ENCODE results near the gene ANKS3.

Gene ANKS3

DNA sequence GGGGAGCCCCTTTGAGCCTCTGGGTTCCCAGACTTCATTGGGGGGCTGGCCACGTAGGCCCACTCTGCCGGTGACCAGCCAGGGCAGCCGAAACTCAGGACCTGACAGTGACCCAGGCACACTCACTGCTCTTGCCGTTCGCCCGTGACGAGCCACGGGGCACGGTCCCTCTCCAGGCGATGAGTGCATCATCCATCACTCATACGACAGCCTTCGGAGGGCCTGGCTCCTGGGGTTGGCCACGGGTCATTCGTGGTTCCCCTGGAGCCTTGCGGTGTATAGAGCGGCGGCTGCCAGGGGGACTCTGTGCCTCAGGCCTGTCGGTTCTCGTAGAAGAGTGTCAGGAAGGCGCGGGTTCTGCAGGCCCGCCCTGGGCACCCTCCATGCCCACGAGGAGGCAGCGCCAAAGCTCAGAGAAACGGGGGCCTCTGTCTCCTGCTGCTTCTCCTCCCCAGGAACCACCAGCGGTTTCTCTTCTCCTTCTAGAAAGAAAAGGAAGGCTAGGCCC is 51.9 kb downstream of the ANKS3 start:
- Histone ChIP-seq H3K4me3 (ENCODE audit: low read depth, low read length) (no peak overlapping the region), H3K9ac (ENCODE audit: low read length) (no peak overlapping the region), H3K27me3 (ENCODE audit: control insufficient read depth, insufficient read depth, low read length) (no peaks in the 10 kb centered on the region), H3K4me1 (ENCODE audit: control insufficient read depth, insufficient read depth, low read length) (peaks cover 6% of the 10 kb centered on the region; the same call in 1 of the 2 replicates), H3K27ac (ENCODE audit: low read depth, low read length) (no peak overlapping the region), H3K36me3 (ENCODE audit: control insufficient read depth, insufficient read depth, low read length) (peaks cover 64% of the 10 kb centered on the region), H3K9me3 (ENCODE audit: control insufficient read depth, insufficient read depth, low read depth, low read length) (no peaks in the 10 kb centered on the region)

DNA sequence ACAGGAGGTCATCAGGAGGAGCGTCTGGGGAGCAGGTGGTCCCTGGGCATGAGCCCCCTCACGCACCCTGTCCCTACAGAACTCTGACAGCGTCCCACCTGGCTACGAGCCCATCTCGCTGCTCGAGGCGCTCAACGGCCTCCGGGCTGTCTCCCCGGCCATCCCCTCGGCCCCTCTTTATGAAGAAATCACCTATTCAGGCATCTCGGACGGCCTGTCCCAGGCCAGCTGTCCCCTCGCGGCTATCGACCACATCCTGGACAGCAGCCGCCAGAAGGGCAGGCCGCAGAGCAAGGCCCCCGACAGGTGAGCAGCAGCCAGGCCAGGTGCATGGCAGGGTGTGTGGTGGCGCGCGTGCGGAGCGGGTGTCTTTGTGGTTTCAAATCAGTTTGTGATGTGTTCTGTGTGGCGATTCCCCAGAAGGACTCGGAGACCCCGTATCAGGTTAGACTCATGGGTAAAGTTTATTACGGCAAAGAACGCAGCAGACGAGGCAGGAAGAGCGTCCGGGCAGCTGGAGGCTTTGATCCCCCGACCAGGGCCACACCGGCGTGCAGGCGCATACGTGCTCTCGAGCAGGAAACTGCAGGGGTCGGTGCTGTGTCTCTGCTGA is 52.5 kb downstream of the ANKS3 start:
- peaks cover 63% of the 10 kb centered on the region for H3K36me3 ChIP-seq (ENCODE audit: control insufficient read depth, insufficient read depth, low read length)
- no peak overlapping the region for H3K9ac ChIP-seq (ENCODE audit: low read length)

DNA sequence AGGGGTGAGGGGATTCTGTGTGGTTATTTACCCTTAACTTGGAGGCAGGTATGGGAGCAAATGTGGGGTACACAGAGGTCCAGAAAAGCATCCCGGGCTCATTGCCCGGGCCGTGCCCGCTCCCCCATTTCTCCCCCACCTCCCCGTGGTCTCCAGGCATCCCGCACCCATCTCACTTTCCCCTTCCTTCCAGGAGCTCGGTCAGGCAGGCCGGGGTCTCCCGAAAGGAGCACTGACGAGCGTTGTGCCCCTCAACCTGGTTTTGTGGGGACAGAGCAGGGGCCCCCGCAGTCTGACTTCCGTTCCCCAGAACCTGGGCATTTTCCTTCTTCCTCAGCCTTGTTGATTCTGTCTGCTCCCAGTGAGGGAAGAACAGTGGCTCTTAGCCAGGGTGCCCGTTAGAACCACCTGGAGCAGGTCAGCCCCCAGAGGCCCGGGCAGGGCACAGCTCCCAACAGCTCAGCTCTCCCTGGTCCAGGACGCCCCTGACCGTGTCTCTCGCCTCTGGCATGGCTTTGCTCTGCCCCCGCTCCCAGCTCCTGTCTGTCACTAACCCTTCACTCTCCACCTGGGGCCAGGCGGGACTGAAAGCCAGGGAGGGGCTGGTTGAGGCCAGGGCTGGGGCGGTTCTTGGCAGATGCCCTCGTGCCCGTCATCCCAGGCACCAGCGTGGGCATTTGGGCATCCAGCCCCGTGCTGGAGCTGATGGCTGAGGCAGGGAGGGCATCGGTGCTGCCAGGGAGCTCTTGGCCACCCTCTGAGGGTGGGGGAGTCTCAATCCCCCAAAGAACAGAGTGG is 53.2 kb downstream of the ANKS3 start:
- peaks cover 8% of the 10 kb centered on the region; the same call in 1 of the 2 replicates for H3K4me1 ChIP-seq (ENCODE audit: control insufficient read depth, insufficient read depth, low read length)
- H3K27ac ChIP-seq (ENCODE audit: low read depth, low read length): no peak overlapping the region
- no peaks in the 10 kb centered on the region for H3K27me3 ChIP-seq (ENCODE audit: control insufficient read depth, insufficient read depth, low read length)
- H3K36me3 ChIP-seq (ENCODE audit: control insufficient read depth, insufficient read depth, low read length): peaks cover 59% of the 10 kb centered on the region
- H3K9me3 ChIP-seq (ENCODE audit: control insufficient read depth, insufficient read depth, low read depth, low read length): no peaks in the 10 kb centered on the region
- H3K4me3 ChIP-seq (ENCODE audit: low read depth, low read length): no peak overlapping the region
- H3K9ac ChIP-seq (ENCODE audit: low read length): no peak overlapping the region

More for the DNA sequence above, 52.5 kb downstream of the ANKS3 start:
- Histone ChIP-seq H3K4me3 (ENCODE audit: low read depth, low read length) (no peak overlapping the region), H3K9me3 (ENCODE audit: control insufficient read depth, insufficient read depth, low read depth, low read length) (no peaks in the 10 kb centered on the region), H3K4me1 (ENCODE audit: control insufficient read depth, insufficient read depth, low read length) (peaks cover 6% of the 10 kb centered on the region; the same call in 1 of the 2 replicates), H3K27me3 (ENCODE audit: control insufficient read depth, insufficient read depth, low read length) (no peaks in the 10 kb centered on the region), H3K27ac (ENCODE audit: low read depth, low read length) (no peak overlapping the region)

DNA sequence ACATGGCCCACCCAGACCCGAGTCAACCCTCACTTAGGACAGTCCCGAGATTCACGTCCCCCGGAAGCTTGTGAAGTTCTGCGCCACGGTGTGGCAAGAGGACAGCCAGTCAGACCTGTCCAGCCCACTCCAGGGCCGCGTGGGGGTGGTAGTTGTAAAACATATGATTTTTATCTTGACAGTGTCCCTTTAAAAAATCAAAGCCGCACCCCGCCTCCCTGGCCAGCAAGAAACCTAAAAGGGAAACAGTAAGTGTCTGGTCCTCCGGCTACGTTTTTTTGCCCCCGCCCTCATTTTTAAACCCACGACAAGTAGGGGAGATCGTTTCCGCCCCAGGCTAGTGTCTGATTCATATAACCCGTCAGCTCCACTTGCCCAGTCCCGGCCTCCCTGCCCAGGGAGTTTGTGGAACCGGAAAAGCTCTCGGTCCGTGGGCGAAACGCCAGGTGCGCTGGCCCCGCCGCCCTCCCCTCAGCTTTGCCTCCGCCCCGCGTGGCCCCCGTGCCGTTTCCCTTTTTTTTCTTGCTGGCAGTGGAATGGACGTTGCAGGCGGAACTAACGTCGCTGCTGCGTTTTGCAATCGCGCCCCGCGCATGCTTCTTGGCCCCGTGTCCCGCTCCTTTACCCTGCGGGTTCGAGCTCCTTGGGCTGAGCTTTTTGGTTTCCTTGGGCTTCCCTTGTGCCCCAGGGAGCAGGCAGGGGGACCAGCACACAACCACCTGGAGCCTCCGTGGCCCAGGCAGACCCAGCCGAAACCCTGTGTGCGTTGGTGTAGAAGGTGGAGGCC is 54.0 kb downstream of the ANKS3 start:
- Histone ChIP-seq H3K27ac (ENCODE audit: low read depth, low read length) (no peak overlapping the region), H3K4me1 (ENCODE audit: control insufficient read depth, insufficient read depth, low read length) (peaks cover 10% of the 10 kb centered on the region; the same call in 1 of the 2 replicates), H3K9me3 (ENCODE audit: control insufficient read depth, insufficient read depth, low read depth, low read length) (no peaks in the 10 kb centered on the region), H3K36me3 (ENCODE audit: control insufficient read depth, insufficient read depth, low read length) (peaks cover 51% of the 10 kb centered on the region), H3K4me3 (ENCODE audit: low read depth, low read length) (no peak overlapping the region), H3K27me3 (ENCODE audit: control insufficient read depth, insufficient read depth, low read length) (no peaks in the 10 kb centered on the region), H3K9ac (ENCODE audit: low read length) (no peak overlapping the region)

DNA sequence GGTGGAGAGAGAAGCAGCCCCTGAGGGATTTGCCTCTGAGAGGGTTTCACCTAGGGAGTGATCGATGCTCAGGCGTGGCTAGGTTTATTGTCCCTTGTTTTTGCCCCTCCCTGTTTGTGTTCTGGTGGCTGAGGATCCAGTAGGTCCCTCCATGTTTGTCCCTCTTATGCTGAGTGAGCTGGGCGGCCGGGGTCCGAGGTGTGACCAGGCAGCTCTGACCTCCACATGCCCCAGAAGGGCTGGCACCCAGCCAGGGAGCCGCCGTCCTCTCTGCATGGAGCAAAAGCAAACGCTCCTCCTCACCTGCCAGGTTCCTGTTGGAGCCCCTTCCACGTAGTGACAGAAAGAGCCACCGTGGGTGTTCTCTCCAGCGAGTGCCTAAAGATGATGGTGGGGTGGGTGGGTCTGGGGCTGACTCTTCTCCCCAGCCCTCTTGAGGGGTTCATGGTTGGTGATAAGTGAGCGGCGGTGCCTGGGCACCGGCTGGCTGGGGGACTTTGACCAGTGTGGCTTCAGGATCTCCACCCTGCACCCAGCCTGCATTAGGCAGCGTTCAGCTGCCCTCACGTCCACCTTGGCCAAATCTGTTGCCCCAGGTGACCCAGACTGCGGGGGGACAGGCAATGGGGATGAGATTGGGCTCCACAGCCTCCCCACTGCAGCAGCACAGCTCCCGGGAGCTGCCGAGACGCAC is 54.8 kb downstream of the ANKS3 start:
- peaks cover 44% of the 10 kb centered on the region for H3K36me3 ChIP-seq (ENCODE audit: control insufficient read depth, insufficient read depth, low read length)
- peaks cover 10% of the 10 kb centered on the region; the same call in 1 of the 2 replicates for H3K4me1 ChIP-seq (ENCODE audit: control insufficient read depth, insufficient read depth, low read length)
- H3K9ac ChIP-seq (ENCODE audit: low read length): no peak overlapping the region
- H3K27me3 ChIP-seq (ENCODE audit: control insufficient read depth, insufficient read depth, low read length): no peaks in the 10 kb centered on the region
- no peaks in the 10 kb centered on the region for H3K9me3 ChIP-seq (ENCODE audit: control insufficient read depth, insufficient read depth, low read depth, low read length)
- H3K27ac ChIP-seq (ENCODE audit: low read depth, low read length): no peak overlapping the region
- no peak overlapping the region for H3K4me3 ChIP-seq (ENCODE audit: low read depth, low read length)

DNA sequence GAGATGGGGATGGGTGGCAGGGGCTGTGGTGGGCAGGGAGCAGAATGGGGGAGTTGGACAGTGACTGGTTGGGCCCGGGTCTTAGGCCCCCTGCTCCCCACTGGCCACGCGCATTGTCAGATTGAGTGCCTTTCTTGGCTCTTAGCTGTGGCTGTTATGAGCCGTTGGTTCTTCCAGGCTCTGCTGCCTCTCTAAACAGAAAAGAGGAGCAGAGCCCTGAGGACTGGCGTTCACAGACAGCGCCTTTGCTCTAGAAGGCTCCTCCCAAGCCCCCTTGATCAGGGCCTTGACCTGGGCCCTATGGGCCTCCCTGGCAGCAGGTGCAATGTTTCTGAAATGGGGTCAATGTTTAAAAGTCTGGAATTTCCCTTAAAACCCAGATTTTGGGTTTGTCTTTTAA is 55.5 kb downstream of the ANKS3 start:
- peaks cover 10% of the 10 kb centered on the region; the same call in 1 of the 2 replicates for H3K4me1 ChIP-seq (ENCODE audit: control insufficient read depth, insufficient read depth, low read length)
- no peaks in the 10 kb centered on the region for H3K27me3 ChIP-seq (ENCODE audit: control insufficient read depth, insufficient read depth, low read length)
- no peak overlapping the region for H3K27ac ChIP-seq (ENCODE audit: low read depth, low read length)
- no peak overlapping the region for H3K4me3 ChIP-seq (ENCODE audit: low read depth, low read length)
- H3K9me3 ChIP-seq (ENCODE audit: control insufficient read depth, insufficient read depth, low read depth, low read length): no peaks in the 10 kb centered on the region
- H3K36me3 ChIP-seq (ENCODE audit: control insufficient read depth, insufficient read depth, low read length): peaks cover 40% of the 10 kb centered on the region
- H3K9ac ChIP-seq (ENCODE audit: low read length): no peak overlapping the region

DNA sequence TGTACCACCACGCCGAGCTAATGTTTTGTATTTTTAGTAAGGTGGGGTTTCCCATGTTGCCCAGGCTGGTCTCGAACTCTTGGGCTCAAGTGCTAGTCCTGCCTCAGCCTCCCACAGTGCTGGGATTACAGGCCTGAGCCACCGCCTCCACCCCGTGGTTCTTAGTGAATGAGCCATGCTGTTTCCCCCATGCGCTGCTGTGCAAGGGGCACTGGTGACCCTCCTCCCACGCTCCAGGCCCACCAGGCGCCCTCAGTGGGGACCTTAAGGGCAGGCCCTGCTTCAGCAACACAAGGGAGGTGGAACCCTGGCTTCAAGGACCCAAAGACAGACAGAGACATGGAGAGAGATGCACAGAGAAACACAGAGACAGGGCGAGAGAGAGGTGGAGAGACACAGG is 56.1 kb downstream of the ANKS3 start:
- H3K27ac ChIP-seq (ENCODE audit: low read depth, low read length): no peak overlapping the region
- H3K36me3 ChIP-seq (ENCODE audit: control insufficient read depth, insufficient read depth, low read length): peaks cover 43% of the 10 kb centered on the region

DNA sequence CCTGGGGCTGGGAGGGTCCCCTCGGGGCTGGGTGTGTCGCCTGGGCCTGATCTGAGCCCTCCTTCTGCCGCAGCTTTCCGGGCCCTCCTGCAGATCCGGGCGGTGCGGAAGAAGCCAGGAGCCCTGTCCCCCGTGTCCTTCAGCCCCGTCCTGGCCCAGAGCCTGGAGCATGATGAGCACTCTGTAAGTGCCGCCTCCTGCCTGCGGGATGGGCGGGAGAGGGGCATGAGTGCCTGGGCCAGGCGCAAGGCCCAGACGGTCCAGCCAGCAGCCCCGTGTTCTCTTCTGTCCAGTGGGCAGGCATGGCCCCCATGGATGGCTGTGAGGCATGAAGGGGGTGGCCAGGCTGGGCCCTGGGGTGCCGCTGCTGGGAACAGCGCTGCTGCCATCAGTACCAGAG is 56.7 kb downstream of the ANKS3 start:
- no peaks in the 10 kb centered on the region for H3K27me3 ChIP-seq (ENCODE audit: control insufficient read depth, insufficient read depth, low read length)
- peaks cover 4% of the 10 kb centered on the region; the same call in 1 of the 2 replicates for H3K4me1 ChIP-seq (ENCODE audit: control insufficient read depth, insufficient read depth, low read length)
- H3K27ac ChIP-seq (ENCODE audit: low read depth, low read length): 0 out of 2 replicates have a peak overlapping the region, but pooled peaks have one; percentile 12
- H3K9me3 ChIP-seq (ENCODE audit: control insufficient read depth, insufficient read depth, low read depth, low read length): no peaks in the 10 kb centered on the region
- H3K4me3 ChIP-seq (ENCODE audit: low read depth, low read length): no peak overlapping the region
- peaks cover 44% of the 10 kb centered on the region for H3K36me3 ChIP-seq (ENCODE audit: control insufficient read depth, insufficient read depth, low read length)
- H3K9ac ChIP-seq (ENCODE audit: low read length): no peak overlapping the region

More for the DNA sequence above, 56.1 kb downstream of the ANKS3 start:
- H3K4me3 ChIP-seq (ENCODE audit: low read depth, low read length): no peak overlapping the region
- H3K9me3 ChIP-seq (ENCODE audit: control insufficient read depth, insufficient read depth, low read depth, low read length): no peaks in the 10 kb centered on the region
- H3K27me3 ChIP-seq (ENCODE audit: control insufficient read depth, insufficient read depth, low read length): no peaks in the 10 kb centered on the region
- H3K9ac ChIP-seq (ENCODE audit: low read length): no peak overlapping the region
- H3K4me1 ChIP-seq (ENCODE audit: control insufficient read depth, insufficient read depth, low read length): peaks cover 7% of the 10 kb centered on the region; the same call in 1 of the 2 replicates

DNA sequence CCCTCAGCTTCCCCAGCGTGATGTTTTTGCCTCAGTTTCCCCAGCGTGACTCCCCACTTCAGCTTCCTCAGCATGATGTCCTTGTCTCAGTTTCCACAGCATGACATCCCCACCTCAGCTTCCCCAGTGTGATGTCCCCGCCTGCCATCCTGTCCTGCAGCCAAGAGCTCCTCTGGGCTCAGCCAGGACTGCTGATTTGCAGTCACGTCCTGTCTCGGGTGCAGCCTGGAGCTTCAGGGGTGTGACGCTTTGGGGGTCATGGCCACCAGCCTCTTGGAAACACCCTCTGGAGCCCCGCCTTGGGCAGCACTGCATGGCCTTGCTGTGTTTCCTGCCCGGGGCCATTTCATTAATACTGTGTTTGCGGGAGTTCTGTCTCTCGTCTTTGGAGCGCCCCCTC is 57.2 kb downstream of the ANKS3 start:
- no peaks in the 10 kb centered on the region for H3K9me3 ChIP-seq (ENCODE audit: control insufficient read depth, insufficient read depth, low read depth, low read length)
- H3K4me1 ChIP-seq (ENCODE audit: control insufficient read depth, insufficient read depth, low read length): peaks cover 4% of the 10 kb centered on the region; the same call in 1 of the 2 replicates
- H3K36me3 ChIP-seq (ENCODE audit: control insufficient read depth, insufficient read depth, low read length): peaks cover 41% of the 10 kb centered on the region
- H3K27ac ChIP-seq (ENCODE audit: low read depth, low read length): 0 out of 2 replicates have a peak overlapping the region, but pooled peaks have one; percentile 12
- no peak overlapping the region for H3K4me3 ChIP-seq (ENCODE audit: low read depth, low read length)
- H3K9ac ChIP-seq (ENCODE audit: low read length): no peak overlapping the region
- H3K27me3 ChIP-seq (ENCODE audit: control insufficient read depth, insufficient read depth, low read length): no peaks in the 10 kb centered on the region

Measured in HUES6 (cell line).